Fibroblast of mammary gland (primary cell): ENCODE measurements around the gene TOMM6.

Source experiments
- DNase-seq: peaks from one replicate; pipeline ENCODE4 v3.0.0-alpha.2; 2010; ENCODE audit warnings: low read depth
- H3K4me3 ChIP-seq: 2 replicates; pipeline ENCODE4 v1.5.1; 2011; ENCODE audit warnings: low read depth, mild to moderate bottlenecking, low read length, moderate library complexity; ENCODE audit not compliant: control insufficient read depth
- TF ChIP-seq, protein P1 (sequence below): conservative IDR thresholded peaks from 2 replicates; pipeline ENCODE4 v1.5.1; 2011; ENCODE audit warnings: low read depth, low read length, inconsistent platforms; ENCODE audit not compliant: control insufficient read depth, insufficient read depth

The TOMM6 gene

DNA sequence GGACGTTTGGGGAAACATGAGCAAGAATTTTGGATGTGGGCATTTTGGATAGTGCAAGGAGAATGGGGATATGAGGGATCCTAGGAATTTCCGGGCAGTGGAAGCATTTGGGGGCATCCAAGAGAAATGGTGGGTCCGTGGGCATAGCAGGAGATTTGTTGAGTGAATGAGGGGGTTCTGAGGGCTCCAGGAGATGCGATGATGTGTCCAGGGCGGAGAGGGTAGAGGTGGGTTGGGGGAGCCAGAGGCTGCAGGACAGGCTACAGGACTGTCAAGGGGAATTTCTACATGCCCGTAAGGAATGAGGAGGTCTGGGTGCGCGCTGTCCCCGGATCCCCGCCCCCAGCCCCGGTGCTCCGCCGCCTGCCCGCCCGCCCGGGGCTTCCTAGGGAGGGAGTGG lies 8.2 kb upstream of the TOMM6 start:
- DNase-seq: no peak
- TF ChIP-seq, protein P1, sequence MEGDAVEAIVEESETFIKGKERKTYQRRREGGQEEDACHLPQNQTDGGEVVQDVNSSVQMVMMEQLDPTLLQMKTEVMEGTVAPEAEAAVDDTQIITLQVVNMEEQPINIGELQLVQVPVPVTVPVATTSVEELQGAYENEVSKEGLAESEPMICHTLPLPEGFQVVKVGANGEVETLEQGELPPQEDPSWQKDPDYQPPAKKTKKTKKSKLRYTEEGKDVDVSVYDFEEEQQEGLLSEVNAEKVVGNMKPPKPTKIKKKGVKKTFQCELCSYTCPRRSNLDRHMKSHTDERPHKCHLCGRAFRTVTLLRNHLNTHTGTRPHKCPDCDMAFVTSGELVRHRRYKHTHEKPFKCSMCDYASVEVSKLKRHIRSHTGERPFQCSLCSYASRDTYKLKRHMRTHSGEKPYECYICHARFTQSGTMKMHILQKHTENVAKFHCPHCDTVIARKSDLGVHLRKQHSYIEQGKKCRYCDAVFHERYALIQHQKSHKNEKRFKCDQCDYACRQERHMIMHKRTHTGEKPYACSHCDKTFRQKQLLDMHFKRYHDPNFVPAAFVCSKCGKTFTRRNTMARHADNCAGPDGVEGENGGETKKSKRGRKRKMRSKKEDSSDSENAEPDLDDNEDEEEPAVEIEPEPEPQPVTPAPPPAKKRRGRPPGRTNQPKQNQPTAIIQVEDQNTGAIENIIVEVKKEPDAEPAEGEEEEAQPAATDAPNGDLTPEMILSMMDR: no peak
- peak overlapping the region; percentile 77 for H3K4me3 ChIP-seq

DNA sequence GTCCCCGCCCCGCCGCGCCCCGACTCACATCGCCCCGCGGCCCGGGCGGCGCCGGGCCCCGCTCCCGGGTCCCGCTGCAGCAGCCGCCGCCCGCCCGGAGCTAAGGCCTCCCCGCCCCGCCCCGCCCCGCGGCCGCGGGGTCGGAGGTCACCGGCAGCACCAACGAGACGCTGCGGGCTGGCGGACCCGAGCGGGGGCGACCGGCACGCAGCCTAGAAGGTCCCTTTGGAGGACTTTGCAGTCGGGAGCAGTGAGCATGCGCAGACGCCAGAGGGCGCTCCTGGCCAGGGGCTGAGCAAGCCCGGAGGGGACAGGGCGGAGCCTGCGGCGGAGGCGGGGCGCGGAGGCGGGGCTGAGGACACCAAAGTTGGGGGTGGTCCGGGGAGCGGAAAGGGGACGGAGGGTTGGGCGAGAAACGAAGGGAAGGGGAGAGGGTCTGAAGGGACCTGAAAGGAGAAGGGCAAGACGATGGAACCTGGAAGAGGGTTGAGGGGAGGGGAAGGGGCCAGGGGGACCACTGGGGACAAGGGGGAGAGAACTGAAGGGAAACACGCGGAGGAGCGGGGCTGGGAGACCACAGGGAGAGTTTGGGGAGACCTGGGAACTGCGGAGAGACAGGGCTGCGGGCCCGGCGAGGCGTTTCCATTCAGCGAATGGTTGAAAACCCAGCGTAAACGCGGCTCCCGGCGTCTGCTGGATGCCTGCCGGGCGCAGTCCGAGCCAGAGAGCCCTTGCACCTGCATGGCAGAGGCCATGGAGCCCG lies 7.5 kb upstream of the TOMM6 start, which contains the start of gene FRS3:
Gene FRS3 (minus strand): TSS at position 113 of the 763 bp plus-strand sequence. CDS start 2,913 bp downstream, outside the sequence.
- H3K4me3 ChIP-seq: peak within 1 kb of the TSS; percentile 77
- DNase-seq: peak; percentile 93
- TF ChIP-seq, protein P1: peak; percentile 75

DNA sequence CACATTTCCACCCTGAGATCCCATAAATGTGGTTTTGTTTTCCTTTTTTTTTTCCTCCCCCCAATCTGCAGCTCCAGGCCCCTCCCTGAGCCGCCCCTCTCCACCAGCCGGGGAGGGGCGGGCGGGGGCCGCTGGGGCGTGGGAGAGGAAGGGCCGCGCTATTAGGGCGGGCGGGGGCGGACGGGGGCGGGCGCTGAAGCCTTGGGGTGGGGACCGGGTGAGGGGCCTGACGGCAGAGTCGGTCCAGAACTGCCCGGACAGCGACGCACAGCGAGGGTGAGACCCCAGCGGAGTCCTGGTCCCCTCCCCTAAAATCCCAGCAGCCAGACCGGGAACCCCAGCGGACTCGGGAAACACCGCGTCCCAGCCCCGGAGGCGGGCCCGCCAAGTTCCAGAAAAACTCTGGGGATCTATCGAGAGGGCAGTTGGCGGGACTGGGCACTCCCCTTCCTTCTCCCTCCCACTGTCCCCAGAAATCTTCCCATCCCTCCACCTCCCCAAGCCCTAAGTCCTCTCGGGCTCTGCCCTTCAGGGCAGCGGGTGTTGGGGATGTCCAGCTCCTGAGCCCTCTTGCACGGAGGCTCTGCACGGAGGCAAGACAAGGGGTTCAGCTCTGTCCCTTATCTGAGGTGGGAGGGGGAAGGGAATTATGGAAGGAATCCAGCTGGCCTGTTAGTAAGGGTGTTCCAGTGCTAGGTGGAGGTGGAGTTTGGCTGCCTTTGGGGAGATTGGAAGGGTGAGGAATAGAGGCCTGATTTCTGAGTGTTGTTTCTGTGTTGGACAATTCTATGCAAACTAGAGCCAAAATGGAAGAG lies 6.7 kb upstream of the TOMM6 start, which contains the start of gene PRICKLE4:
Gene PRICKLE4 (plus strand): TSS at position 232 of the 815 bp plus-strand sequence. CDS start 2,692 bp downstream, outside the sequence.
- no peak for DNase-seq
- peak within 1 kb of the TSS; percentile 71 for H3K4me3 ChIP-seq

DNA sequence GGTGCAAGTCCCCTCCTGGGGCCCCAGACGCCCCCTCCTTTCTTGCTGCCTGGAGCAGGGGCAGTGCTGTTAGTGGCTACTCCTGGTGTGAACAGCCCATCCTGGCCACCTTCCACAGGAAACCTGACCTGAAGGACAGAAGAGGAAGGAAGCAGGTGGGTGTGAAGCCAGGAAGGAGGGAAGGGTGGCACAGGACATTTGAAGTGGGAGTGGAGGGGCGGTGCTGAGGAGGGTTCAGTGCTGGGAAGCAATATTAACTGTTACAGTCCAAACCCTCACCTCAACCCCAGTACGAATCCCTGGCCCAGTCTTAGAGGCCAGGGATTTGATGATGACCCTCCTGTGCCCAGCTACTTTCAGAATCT lies 6.1 kb upstream of the TOMM6 start:
- H3K4me3 ChIP-seq: no peak overlapping the region
- DNase-seq: no peak
- TF ChIP-seq, protein P1: no peak

More for the DNA sequence above, 6.7 kb upstream of the TOMM6 start, which contains the start of gene PRICKLE4:
- TF ChIP-seq, protein P1: no peak

DNA sequence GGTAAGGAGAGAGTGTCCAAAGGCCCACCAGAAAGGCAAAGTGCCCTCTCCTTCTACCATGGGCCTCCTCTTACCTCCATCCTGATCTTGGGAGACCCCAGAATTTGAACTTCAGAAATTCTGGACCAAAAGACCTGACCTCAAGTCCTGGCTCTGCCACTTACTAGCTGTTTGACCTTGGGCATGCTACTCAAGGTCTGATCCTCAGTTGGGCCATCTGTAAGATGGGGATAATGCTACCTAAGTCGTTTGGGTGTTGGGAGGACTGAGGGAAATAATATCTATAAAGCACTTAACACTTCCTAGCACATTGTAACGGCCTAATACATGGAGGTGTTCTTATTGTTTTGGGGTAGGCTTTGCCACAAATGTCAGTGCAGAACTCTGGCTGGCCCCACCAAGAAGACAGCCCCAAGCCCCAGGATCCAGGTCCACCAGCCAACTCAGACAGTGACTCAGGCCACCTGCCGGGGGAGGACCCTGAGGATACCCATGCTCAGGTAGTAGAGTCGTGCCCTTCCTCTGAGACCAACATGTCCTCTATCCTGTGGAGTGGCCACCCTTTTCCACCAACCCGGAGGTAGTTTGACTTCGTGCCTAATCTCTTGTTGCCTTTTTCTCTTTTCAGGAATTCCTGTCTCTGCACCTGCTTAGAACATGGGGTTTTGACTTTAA lies 4.3 kb upstream of the TOMM6 start:
- TF ChIP-seq, protein P1: no peak
- DNase-seq: no peak
- H3K4me3 ChIP-seq: no peak overlapping the region

DNA sequence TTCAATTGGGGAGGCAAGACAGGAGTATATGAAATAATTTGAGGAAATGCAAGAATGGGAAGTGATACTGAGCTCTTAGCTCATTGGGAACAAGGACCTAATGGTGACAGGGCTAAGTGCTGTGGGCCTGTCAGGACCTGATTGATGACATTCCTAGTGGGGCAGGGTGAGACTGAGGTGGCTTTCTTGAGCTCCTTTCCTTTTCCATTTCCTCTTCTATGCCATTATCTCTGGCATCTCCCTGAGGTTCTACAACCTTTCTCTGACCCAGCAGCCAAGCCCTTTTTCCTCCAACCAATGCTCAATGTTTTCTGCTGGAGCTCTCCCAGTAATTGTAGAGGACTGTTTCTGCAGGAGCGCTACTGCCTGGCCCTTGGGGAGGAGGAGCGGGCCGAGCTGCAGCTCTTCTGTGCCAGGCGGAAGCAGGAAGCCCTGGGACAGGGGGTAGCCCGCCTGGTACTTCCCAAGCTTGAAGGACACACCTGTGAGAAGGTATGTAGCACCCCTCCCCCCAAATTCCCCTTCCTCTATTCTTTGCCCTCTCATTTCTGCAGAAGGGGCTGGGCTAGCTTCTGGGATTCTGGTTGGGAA lies 2.8 kb upstream of the TOMM6 start:
- no peak for DNase-seq
- TF ChIP-seq, protein P1: no peak
- no peak overlapping the region for H3K4me3 ChIP-seq
